ENCODE data around the gene TMEM222.
"Not testable (repeated sequence)": the region's sequence is repeated elsewhere in the genome, so short reads cannot be mapped to it uniquely, and the experiment has no call there.

Gene TMEM222

DNA sequence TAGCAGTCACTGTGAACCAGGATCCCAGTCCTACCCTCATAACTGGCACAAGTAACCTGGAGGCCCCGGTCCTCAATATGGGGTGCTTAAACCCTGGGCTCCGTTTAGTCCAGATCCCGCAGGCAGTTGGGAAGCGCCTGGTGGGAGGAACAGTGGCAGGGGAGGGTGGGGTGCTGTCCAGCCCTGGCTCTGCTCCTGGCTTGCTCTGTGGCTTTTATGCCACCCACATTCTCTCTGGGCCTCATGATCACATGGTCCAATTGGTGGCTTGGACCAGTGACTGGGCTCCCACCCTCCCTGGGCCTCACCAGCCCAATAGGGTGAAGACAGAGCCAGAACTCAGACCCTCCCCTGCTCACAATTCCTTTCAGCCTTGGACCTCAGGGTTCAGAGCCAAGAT is 58.3 kb downstream of the TMEM222 start:
- DNase-seq (ENCODE audit: low spot score) = no peak

- DNase-seq (ENCODE audit: low spot score) = no peak
These were observed 59.1 kb downstream of the TMEM222 start for GRCh38 chr1:27380766-27381733.

DNA sequence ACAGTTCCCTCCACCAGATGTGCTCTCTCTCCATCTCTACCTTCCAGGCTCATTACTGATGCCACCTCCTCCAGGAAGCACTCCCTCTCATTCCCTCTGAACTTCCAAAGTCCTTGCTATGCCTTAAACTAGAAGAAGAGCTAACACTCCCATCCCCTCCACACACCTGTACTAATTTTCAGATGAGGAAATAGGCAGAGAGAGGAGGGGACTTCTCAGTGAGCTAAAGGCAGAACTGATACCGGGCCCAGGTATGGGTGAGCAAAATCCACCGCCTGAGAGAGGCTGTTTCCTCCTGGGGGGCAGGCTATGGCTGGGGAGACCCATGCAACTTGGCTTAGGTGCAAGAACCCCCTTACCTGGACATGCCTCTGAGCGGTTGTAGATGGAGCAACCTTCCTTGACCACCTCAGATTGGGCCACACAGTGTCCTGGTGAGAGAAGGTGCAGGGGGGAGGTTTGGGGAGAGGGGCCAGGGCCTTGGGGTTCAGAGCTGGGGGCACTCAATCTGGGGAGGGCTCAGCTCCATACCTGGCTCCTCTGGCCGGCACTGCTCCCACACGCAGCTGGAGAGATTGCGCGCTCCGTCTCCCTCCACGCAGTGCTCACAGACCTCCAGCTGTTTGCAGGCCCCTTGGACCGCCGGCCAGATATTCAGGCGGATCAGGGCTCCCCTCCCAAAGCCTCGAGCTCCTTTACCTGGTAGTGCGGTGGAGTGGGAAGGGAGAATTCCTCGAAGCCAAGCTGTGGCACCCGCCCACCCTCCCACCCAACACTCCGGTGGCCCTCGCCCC is 60.2 kb downstream of the TMEM222 start:
- no peak for DNase-seq (ENCODE audit: low spot score)

DNA sequence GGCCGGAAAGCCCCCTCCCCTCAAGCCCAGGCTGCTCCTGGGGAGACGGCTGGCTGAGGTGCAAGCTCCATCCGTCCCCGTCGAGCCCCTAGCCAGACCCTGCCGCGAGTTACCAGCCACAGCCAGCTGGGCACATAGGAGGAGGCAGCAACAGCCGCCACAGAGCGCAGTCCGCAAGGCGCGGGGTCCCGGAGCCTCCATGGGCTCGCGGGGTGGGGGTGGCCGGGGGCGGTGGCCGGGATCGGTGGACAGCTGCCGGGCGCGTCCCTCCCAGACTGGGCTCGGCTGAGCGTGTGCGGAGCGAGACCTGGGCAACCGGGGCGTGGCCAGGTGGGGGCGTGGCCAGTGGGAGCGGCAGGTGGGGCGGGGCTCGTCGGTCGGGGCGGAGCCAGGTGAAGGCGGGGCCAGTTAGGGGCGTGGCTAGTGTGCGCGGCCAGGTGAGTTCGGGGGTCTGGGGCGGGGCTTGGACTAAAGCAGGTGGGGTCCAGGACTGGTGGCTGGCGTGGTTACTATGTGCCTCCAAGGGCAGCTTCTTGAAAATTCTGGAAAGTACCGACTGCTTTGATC is 61.2 kb downstream of the TMEM222 start, which contains the start of gene CD164L2:
Gene CD164L2, minus strand, starts transcription at position 295 of the 567 bp plus-strand sequence. Its CDS starts 94 bp downstream, at position 201.
- DNase-seq (ENCODE audit: low spot score) = peak; percentile 85

GRCh38 chr1:27383661-27384060 is 61.7 kb downstream of the TMEM222 start:
- no peak for DNase-seq (ENCODE audit: low spot score)

GRCh38 chr1:27384797-27385196 is 62.8 kb downstream of the TMEM222 start:
- not testable (repeated sequence) for DNase-seq (ENCODE audit: low spot score)

Measured in ecto neural progenitor cell (in vitro differentiated cells).